Endodermal cell (in vitro differentiated cells): ENCODE measurements around the gene MAN1B1. TPM values are rescaled to one million over a fixed set of nuclear protein-coding genes. Genes with fewer than 3 reads are reported as not detected.

Experiments
- DNase-seq: peaks from one replicate; pipeline ENCODE4 v3.0.0-alpha.2; 2017
- H3K27ac ChIP-seq: 2 replicates; pipeline ENCODE4 v1.5.1; 2013; ENCODE audit warnings: mild to moderate bottlenecking, low read depth, low read length, moderate library complexity
- H3K27me3 ChIP-seq: 2 replicates; pipeline ENCODE4 v1.6.1; 2013; ENCODE audit warnings: mild to moderate bottlenecking, low read length, moderate library complexity; ENCODE audit not compliant: insufficient read depth, control insufficient read depth, poor library complexity, severe bottlenecking
- H3K36me3 ChIP-seq: 2 replicates; pipeline ENCODE4 v1.7.0; 2013; ENCODE audit warnings: mild to moderate bottlenecking, low read length, moderate library complexity; ENCODE audit not compliant: control insufficient read depth, insufficient read depth
- H3K4me1 ChIP-seq: one replicate; pipeline ENCODE4 v1.7.0; 2013; ENCODE audit warnings: low read length; ENCODE audit not compliant: control insufficient read depth, insufficient read depth
- H3K4me3 ChIP-seq: 2 replicates; pipeline ENCODE4 v1.5.1; 2013; ENCODE audit warnings: mild to moderate bottlenecking, low read length, moderate library complexity
- H3K9ac ChIP-seq: 2 replicates; pipeline ENCODE4 v1.6.1; 2013; ENCODE audit warnings: mild to moderate bottlenecking, low read length, moderate library complexity; ENCODE audit not compliant: poor library complexity, severe bottlenecking; ENCODE audit errors: extremely low read depth
- H3K9me3 ChIP-seq: 2 replicates; pipeline ENCODE4 v1.6.1; 2013; ENCODE audit warnings: mild to moderate bottlenecking, low read length, moderate library complexity; ENCODE audit not compliant: control insufficient read depth
- H3K27ac Mint-ChIP-seq: 2 replicates; pipeline ENCODE4 v1.8.0; 2020; ENCODE audit warnings: mixed read lengths
- H3K27me3 Mint-ChIP-seq: 2 replicates; pipeline ENCODE4 v1.8.0; 2021; ENCODE audit warnings: mild to moderate bottlenecking, mixed read lengths; ENCODE audit not compliant: insufficient read depth
- H3K36me3 Mint-ChIP-seq: 2 replicates; pipeline ENCODE4 v1.8.0; 2020; ENCODE audit warnings: low read depth, mixed read lengths
- H3K4me1 Mint-ChIP-seq: 2 replicates; pipeline ENCODE4 v1.8.0; 2020; ENCODE audit warnings: mixed read lengths
- H3K4me3 Mint-ChIP-seq: 2 replicates; pipeline ENCODE4 v1.8.0; 2020; ENCODE audit warnings: mild to moderate bottlenecking, moderate library complexity, mixed read lengths
- H3K9me3 Mint-ChIP-seq: 2 replicates; pipeline ENCODE4 v1.8.0; 2020; ENCODE audit warnings: mild to moderate bottlenecking, mixed read lengths
- WGBS, 2 experiments: methylation state at CpG; one replicate each; pipeline versions ENCODE4 v1.1.5 to v1.1.7; 2013; ENCODE audit warnings: missing lambda C conversion rate in 2 of 2, mixed read lengths in 1 of 2; ENCODE audit not compliant: insufficient coverage in 1 of 2, insufficient read length in 1 of 2; 5-methylcytosine and 5-hydroxymethylcytosine counted together
- total RNA-seq, 2 donors: library from RNA; stranded (reverse); fragmentation: NEBNext Ultra II Directional in 1 of 2; extraction: Animal tissue kit (Norgen Biotek cat#: 25700) in 1 of 2; gene quantifications; 2 replicates in 1 of 2; 3 replicates in 1 of 2; pipeline ENCODE4 v1.2.1, GENCODE V29; 2021
- TF ChIP-seq, protein P1 (sequence below): fragments of 200-600 bp; sonication (generic); conservative IDR thresholded peaks from 2 replicates; pipeline ENCODE4 v1.5.0; 2021; ENCODE audit warnings: antibody characterized with exemption, mild to moderate bottlenecking

MAN1B1 gene
- total RNA-seq, 2 donors from 2014 or later = 62.1 to 63.5 TPM

DNA sequence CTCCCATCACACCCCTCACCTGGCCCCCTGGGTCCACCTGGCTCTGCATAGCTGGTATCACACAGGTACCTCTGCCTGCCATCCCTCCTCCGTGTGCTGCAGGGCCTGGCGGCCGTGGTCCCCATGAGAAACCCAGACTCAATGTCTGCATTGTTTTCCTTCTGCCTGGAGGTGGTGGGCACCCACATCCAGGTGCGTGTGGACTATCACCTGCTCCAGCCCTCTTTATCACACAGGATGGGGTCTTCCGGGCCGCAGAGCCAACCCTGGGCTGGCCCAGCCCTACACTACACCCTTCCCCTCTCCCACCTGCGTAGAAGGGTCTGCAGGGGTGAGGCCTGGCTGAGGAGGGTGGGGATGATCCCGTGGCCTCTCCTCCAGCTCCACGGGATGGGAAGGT lies 47.9 kb upstream of the MAN1B1 start:
- H3K27ac Mint-ChIP-seq = no peak overlapping the region
- H3K4me3 ChIP-seq = no peak overlapping the region
- H3K27me3 Mint-ChIP-seq = no peaks in the 10 kb centered on the region
- no peaks in the 10 kb centered on the region for H3K9me3 ChIP-seq
- no peak overlapping the region for H3K9ac ChIP-seq
- no peaks in the 10 kb centered on the region for H3K9me3 Mint-ChIP-seq
- H3K36me3 ChIP-seq = peaks cover 10% of the 10 kb centered on the region
- H3K4me1 Mint-ChIP-seq = no peaks in the 10 kb centered on the region
- no peak for DNase-seq
- H3K27ac ChIP-seq = no peak overlapping the region
- WGBS, 2 experiments = 94 to 100% methylated on average over 3 to 9 of the region's 9 CpGs
- TF ChIP-seq, protein P1, sequence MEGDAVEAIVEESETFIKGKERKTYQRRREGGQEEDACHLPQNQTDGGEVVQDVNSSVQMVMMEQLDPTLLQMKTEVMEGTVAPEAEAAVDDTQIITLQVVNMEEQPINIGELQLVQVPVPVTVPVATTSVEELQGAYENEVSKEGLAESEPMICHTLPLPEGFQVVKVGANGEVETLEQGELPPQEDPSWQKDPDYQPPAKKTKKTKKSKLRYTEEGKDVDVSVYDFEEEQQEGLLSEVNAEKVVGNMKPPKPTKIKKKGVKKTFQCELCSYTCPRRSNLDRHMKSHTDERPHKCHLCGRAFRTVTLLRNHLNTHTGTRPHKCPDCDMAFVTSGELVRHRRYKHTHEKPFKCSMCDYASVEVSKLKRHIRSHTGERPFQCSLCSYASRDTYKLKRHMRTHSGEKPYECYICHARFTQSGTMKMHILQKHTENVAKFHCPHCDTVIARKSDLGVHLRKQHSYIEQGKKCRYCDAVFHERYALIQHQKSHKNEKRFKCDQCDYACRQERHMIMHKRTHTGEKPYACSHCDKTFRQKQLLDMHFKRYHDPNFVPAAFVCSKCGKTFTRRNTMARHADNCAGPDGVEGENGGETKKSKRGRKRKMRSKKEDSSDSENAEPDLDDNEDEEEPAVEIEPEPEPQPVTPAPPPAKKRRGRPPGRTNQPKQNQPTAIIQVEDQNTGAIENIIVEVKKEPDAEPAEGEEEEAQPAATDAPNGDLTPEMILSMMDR = no peak
- peaks cover 3% of the 10 kb centered on the region for H3K27me3 ChIP-seq
- H3K4me1 ChIP-seq = no peaks in the 10 kb centered on the region
- H3K4me3 Mint-ChIP-seq = no peak overlapping the region
- H3K36me3 Mint-ChIP-seq = peaks cover 12% of the 10 kb centered on the region

DNA sequence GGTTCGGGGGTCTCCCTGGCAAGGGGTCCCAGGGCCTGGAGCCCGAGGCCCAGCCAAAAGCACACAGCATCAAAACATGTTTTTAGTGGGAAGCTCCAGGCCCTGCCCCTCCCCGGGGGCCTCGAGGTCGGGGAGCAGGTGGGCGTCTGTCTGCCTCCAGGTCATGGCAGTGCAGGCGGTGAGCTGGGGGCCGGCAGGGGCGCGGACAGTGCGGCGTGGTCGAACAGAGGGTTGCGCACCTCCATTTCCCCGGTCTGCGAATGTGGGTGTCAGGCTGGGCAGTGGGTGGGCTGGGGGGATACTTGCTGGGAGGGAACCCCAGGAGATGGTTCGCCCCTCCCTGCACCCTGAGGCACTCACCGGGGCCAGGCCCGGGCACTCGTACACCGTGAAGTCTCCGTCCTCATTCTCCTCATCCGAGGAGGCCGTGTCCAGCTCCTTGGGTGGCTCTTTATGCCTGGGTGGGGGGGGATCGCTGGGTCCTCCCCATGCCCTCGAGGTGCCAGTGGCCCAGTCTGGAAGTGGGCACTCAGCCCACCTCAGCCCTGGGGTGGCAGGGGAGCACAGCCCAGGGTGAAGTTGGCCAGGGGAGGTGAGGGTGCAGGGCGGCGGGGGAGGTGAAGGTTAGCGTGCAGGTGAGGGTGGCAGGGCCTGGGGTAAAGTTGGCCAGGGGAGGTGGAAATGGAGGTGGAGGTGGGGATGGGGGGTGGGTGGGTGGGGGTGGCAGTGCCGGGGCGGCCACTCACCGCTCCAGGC lies 47.0 kb upstream of the MAN1B1 start:
- Mint-ChIP-seq H3K36me3 (peaks cover 12% of the 10 kb centered on the region), H3K4me1 (no peaks in the 10 kb centered on the region)
- 95 to 99% methylated on average over 17 to 31 of the region's 32 CpGs for WGBS, 2 experiments

DNA sequence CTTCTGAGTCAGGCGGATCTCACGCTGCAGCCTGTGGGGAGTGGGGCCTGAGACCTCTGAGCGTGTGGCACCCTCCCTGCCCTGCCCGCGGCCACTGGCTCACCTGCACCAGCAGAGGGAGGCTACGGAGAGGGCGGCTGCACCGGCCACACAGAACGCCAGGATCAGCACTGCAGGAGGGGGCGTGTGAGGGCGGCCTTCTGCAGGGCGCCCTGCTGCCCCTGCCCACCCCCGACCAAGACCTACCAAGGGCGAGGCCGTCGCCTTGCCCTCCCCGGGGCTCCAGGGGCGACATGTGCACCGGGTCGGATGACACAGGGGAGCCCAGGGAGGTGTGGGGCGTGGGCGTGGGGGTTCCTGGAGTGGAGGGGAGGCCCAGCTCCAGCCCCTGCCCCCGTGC lies 46.2 kb upstream of the MAN1B1 start:
- TF ChIP-seq, protein P1 = no peak
- Mint-ChIP-seq H3K27ac (no peak overlapping the region), H3K9me3 (no peaks in the 10 kb centered on the region), H3K36me3 (peaks cover 12% of the 10 kb centered on the region), H3K27me3 (peaks cover 12% of the 10 kb centered on the region), H3K4me1 (no peaks in the 10 kb centered on the region), H3K4me3 (no peak overlapping the region)
- WGBS, 2 experiments = 92 to 94% methylated on average over 9 to 23 of the region's 23 CpGs
- H3K27ac ChIP-seq = no peak overlapping the region
- H3K9me3 ChIP-seq = no peaks in the 10 kb centered on the region
- H3K4me1 ChIP-seq = peaks cover 6% of the 10 kb centered on the region
- H3K9ac ChIP-seq = no peak overlapping the region
- peaks cover 10% of the 10 kb centered on the region for H3K36me3 ChIP-seq
- peaks cover 15% of the 10 kb centered on the region for H3K27me3 ChIP-seq
- no peak overlapping the region for H3K4me3 ChIP-seq
- no peak for DNase-seq

More for the DNA sequence above, 47.0 kb upstream of the MAN1B1 start:
- DNase-seq = no peak
- Histone ChIP-seq H3K27ac (no peak overlapping the region), H3K4me3 (no peak overlapping the region), H3K9ac (no peak overlapping the region), H3K27me3 (peaks cover 8% of the 10 kb centered on the region), H3K9me3 (no peaks in the 10 kb centered on the region), H3K36me3 (peaks cover 10% of the 10 kb centered on the region), H3K4me1 (peaks cover 3% of the 10 kb centered on the region)
- H3K9me3 Mint-ChIP-seq = no peaks in the 10 kb centered on the region
- H3K4me3 Mint-ChIP-seq = no peak overlapping the region
- peaks cover 6% of the 10 kb centered on the region for H3K27me3 Mint-ChIP-seq
- TF ChIP-seq, protein P1 = no peak
- H3K27ac Mint-ChIP-seq = no peak overlapping the region
